Measurements from ENCODE around the gene TTYH3. TPM values are rescaled to one million over a fixed set of nuclear protein-coding genes. Genes with fewer than 3 reads are reported as not detected.

The TTYH3 gene
- total and polyA plus RNA-seq, 2 of the 8 experiments (the other 6 are each of a cell fraction or from before 2014, with no cell fraction given): 66.2 to 169 TPM

Other genes starting within 250 kb of the TTYH3 start
- 13.4 and 18.2 TPM in 2 replicates for gene CHST12, start 228.4 kb upstream of the TTYH3 start, total RNA-seq (2021; fragmentation: NEBNext Ultra II Directional; extraction: Animal tissue kit (Norgen Biotek cat#: 25700))
- gene CHST12, start 228.4 kb upstream of the TTYH3 start, polyA plus RNA-seq (2011; rRNA removed): 24.1 and 28.0 TPM in 2 replicates
- gene GRIFIN, start 155.6 kb upstream of the TTYH3 start, total RNA-seq (2021; fragmentation: NEBNext Ultra II Directional; extraction: Animal tissue kit (Norgen Biotek cat#: 25700)): not detected in 2 replicates
- not detected in 2 replicates for gene GRIFIN, start 155.6 kb upstream of the TTYH3 start, polyA plus RNA-seq (2011; rRNA removed)
- gene LFNG, start 112.2 kb upstream of the TTYH3 start, total RNA-seq (2021; fragmentation: NEBNext Ultra II Directional; extraction: Animal tissue kit (Norgen Biotek cat#: 25700)): 28.9 and 31.6 TPM in 2 replicates
- gene LFNG, start 112.2 kb upstream of the TTYH3 start, polyA plus RNA-seq (2011; rRNA removed): 35.6 and 53.0 TPM in 2 replicates
- 42.3 and 45.2 TPM in 2 replicates for gene BRAT1, start 76.5 kb upstream of the TTYH3 start, total RNA-seq (2021; fragmentation: NEBNext Ultra II Directional; extraction: Animal tissue kit (Norgen Biotek cat#: 25700))
- 36.8 and 60.5 TPM in 2 replicates for gene BRAT1, start 76.5 kb upstream of the TTYH3 start, polyA plus RNA-seq (2011; rRNA removed)
- 4.9 and 5.7 TPM in 2 replicates for gene IQCE, start 73.0 kb upstream of the TTYH3 start, total RNA-seq (2021; fragmentation: NEBNext Ultra II Directional; extraction: Animal tissue kit (Norgen Biotek cat#: 25700))
- 2.2 and 3.1 TPM in 2 replicates for gene IQCE, start 73.0 kb upstream of the TTYH3 start, polyA plus RNA-seq (2011; rRNA removed)
- 0.82 and 1.4 TPM in 2 replicates for gene AMZ1, start 56.2 kb downstream of the TTYH3 start, total RNA-seq (2021; fragmentation: NEBNext Ultra II Directional; extraction: Animal tissue kit (Norgen Biotek cat#: 25700))
- 0.59 and 1.1 TPM in 2 replicates for gene AMZ1, start 56.2 kb downstream of the TTYH3 start, polyA plus RNA-seq (2011; rRNA removed)
- gene GNA12, start 212.3 kb downstream of the TTYH3 start, total RNA-seq (2021; fragmentation: NEBNext Ultra II Directional; extraction: Animal tissue kit (Norgen Biotek cat#: 25700)): 95.6 and 96.5 TPM in 2 replicates
- gene GNA12, start 212.3 kb downstream of the TTYH3 start, polyA plus RNA-seq (2011; rRNA removed): 109 and 121 TPM in 2 replicates

All from H1 (cell line).